Neural cell (in vitro differentiated cells): ENCODE measurements around the gene HSPA1A.

Experiments
- RAD21 ChIP-seq: fragments of 450-650 bp; conservative IDR thresholded peaks from 2 replicates; pipeline ENCODE4 v1.6.1; 2014; ENCODE audit warnings: antibody characterized with exemption, mild to moderate bottlenecking, moderate library complexity
- TF ChIP-seq, protein P1 (sequence below): fragments of 450-650 bp; IDR thresholded peaks from 2 replicates; pipeline ENCODE4 v1.5.1; 2014; ENCODE audit warnings: antibody characterized with exemption, mild to moderate bottlenecking, moderate library complexity; ENCODE audit not compliant: poor library complexity, severe bottlenecking
- TF ChIP-seq, protein P2 (sequence below): IDR thresholded peaks from 2 replicates; pipeline ENCODE4 v1.6.1; 2012; ENCODE audit warnings: borderline replicate concordance

DNA sequence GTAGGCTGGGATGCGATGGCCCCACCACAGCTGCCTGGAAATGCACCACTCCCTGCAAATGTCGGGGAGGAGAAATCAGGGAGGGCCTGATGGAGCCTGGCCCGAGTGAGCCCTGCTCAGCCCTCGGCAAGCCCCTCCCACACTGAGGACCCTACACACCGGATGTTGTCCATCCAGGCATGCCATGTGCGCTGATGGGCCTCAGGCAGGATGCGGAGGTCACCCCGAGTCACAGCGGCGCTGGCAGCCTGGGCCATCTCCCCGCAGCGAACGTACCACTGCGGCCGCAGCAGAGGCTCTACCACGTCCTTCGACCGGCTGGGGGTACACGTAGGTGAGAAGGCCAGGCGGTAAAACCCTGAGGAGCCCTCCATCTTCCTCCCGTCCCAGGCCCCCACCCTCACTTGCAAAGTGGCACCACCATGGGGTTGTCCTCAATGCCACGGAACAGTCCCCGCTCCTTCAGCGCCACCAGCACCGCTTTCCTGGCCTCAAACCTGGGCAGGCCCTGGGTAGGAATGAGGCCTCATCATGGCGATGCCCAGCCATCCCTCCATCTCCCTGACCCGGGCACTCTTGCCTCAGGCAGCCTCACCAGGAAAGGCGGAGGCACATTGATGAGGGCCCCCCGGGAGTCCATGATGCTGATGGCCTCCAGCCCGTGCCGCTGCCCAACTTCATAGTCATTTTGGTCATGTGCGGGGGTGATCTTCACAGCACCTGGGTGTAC, 33.1 kb upstream of the HSPA1A start:
- TF ChIP-seq, protein P1, sequence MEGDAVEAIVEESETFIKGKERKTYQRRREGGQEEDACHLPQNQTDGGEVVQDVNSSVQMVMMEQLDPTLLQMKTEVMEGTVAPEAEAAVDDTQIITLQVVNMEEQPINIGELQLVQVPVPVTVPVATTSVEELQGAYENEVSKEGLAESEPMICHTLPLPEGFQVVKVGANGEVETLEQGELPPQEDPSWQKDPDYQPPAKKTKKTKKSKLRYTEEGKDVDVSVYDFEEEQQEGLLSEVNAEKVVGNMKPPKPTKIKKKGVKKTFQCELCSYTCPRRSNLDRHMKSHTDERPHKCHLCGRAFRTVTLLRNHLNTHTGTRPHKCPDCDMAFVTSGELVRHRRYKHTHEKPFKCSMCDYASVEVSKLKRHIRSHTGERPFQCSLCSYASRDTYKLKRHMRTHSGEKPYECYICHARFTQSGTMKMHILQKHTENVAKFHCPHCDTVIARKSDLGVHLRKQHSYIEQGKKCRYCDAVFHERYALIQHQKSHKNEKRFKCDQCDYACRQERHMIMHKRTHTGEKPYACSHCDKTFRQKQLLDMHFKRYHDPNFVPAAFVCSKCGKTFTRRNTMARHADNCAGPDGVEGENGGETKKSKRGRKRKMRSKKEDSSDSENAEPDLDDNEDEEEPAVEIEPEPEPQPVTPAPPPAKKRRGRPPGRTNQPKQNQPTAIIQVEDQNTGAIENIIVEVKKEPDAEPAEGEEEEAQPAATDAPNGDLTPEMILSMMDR: no peak
- TF ChIP-seq, protein P2, sequence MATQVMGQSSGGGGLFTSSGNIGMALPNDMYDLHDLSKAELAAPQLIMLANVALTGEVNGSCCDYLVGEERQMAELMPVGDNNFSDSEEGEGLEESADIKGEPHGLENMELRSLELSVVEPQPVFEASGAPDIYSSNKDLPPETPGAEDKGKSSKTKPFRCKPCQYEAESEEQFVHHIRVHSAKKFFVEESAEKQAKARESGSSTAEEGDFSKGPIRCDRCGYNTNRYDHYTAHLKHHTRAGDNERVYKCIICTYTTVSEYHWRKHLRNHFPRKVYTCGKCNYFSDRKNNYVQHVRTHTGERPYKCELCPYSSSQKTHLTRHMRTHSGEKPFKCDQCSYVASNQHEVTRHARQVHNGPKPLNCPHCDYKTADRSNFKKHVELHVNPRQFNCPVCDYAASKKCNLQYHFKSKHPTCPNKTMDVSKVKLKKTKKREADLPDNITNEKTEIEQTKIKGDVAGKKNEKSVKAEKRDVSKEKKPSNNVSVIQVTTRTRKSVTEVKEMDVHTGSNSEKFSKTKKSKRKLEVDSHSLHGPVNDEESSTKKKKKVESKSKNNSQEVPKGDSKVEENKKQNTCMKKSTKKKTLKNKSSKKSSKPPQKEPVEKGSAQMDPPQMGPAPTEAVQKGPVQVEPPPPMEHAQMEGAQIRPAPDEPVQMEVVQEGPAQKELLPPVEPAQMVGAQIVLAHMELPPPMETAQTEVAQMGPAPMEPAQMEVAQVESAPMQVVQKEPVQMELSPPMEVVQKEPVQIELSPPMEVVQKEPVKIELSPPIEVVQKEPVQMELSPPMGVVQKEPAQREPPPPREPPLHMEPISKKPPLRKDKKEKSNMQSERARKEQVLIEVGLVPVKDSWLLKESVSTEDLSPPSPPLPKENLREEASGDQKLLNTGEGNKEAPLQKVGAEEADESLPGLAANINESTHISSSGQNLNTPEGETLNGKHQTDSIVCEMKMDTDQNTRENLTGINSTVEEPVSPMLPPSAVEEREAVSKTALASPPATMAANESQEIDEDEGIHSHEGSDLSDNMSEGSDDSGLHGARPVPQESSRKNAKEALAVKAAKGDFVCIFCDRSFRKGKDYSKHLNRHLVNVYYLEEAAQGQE: no peak
- no peak for TF ChIP-seq RAD21
